H1 (cell line): ENCODE data around the gene ZMYND15. TPM values are rescaled to one million over a fixed set of nuclear protein-coding genes. Genes with fewer than 3 reads are reported as not detected.

Source experiments
- CTCF ChIA-PET: fragments of 300-600 bp; sonication (Branson Sonifier 250); formaldehyde crosslinking; loops from one replicate; lab custom pipeline; 2021; ENCODE audit not compliant: partially characterized antibody; lab: Charles Lee
- POLR2A ChIA-PET: fragments of 300-600 bp; sonication (Branson Sonifier 250); formaldehyde crosslinking; loops from one replicate; lab custom pipeline; 2021; ENCODE audit warnings: inconsistent platforms; ENCODE audit not compliant: partially characterized antibody; lab: Charles Lee
- DNase-seq, 2 experiments: peaks; one replicate each; pipeline versions ENCODE4 v3.0.0 to v3.0.0-alpha.2; 2010 to 2022; ENCODE audit warnings: low spot score in 2 of 2, low read depth in 1 of 2, mixed read lengths in 1 of 2
- FAIRE-seq: peaks from 2 replicates; lab custom pipeline; 2011; peaks lifted over from hg19 to GRCh38; lab: Jason Lieb, UNC
- H2AFZ ChIP-seq: 2 replicates; pipeline ENCODE4 v1.8.1; 2012; ENCODE audit warnings: low read length, inconsistent platforms
- H2AK5ac ChIP-seq: 2 replicates; pipeline ENCODE4 v1.6.1; 2013; ENCODE audit warnings: low read depth, low read length
- H2BK120ac ChIP-seq: replicated peaks from 2 replicates; pipeline ENCODE3; 2013; ENCODE audit warnings: low read depth, low read length, inconsistent platforms
- H2BK12ac ChIP-seq: 2 replicates; pipeline ENCODE4 v1.6.1; 2013; ENCODE audit warnings: low read depth, low read length
- H2BK15ac ChIP-seq: 2 replicates; pipeline ENCODE4 v1.6.1; 2013; ENCODE audit warnings: low read length
- H2BK20ac ChIP-seq: 2 replicates; pipeline ENCODE4 v1.6.1; 2013; ENCODE audit warnings: low read length
- H2BK5ac ChIP-seq: 2 replicates; pipeline ENCODE4 v1.6.1; 2013; ENCODE audit warnings: low read depth, low read length
- H3K14ac ChIP-seq: 2 replicates; pipeline ENCODE4 v1.6.1; 2013; ENCODE audit warnings: inconsistent platforms; ENCODE audit not compliant: insufficient read length
- H3K18ac ChIP-seq: 2 replicates; pipeline ENCODE4 v1.6.1; 2013; ENCODE audit warnings: low read length; ENCODE audit errors: extremely low read depth
- H3K23ac ChIP-seq: 2 replicates; pipeline ENCODE4 v1.6.1; 2013; ENCODE audit warnings: inconsistent platforms; ENCODE audit not compliant: insufficient read length
- H3K23me2 ChIP-seq: 2 replicates; pipeline ENCODE4 v1.6.1; 2013; ENCODE audit warnings: low read depth, low read length
- H3K27ac ChIP-seq: 2 replicates; pipeline ENCODE4 v1.6.1; 2011; ENCODE audit warnings: low read depth, low read length, inconsistent platforms
- H3K27me3 ChIP-seq, 4 experiments: replicated peaks in 1 of 4; 1 replicate in 1 of 4; 2 replicates in 3 of 4; pipeline versions ENCODE4 v1.6.1 to v1.8.1; 2011 to 2013; ENCODE audit warnings: low read length in 3 of 4, mild to moderate bottlenecking in 3 of 4, inconsistent platforms in 2 of 4, mixed read lengths in 2 of 4, moderate library complexity in 1 of 4; ENCODE audit not compliant: control insufficient read depth in 3 of 4, insufficient read depth in 3 of 4; ENCODE audit errors: extremely low read depth in 1 of 4
- H3K36me3 ChIP-seq, 4 experiments: 2 replicates each; pipeline versions ENCODE4 v1.6.1 to v1.8.1; 2011 to 2013; ENCODE audit warnings: mild to moderate bottlenecking in 4 of 4, low read length in 3 of 4, moderate library complexity in 2 of 4, control low read depth in 1 of 4, inconsistent platforms in 1 of 4; ENCODE audit not compliant: insufficient read depth in 4 of 4, control insufficient read depth in 2 of 4
- H3K4ac ChIP-seq: replicated peaks from 2 replicates; pipeline ENCODE3; 2013; ENCODE audit warnings: low read length, low read depth, mixed read lengths, inconsistent platforms; ENCODE audit not compliant: insufficient read length
- H3K4me1 ChIP-seq, 4 experiments: replicated peaks in 1 of 4; 1 replicate in 1 of 4; 2 replicates in 3 of 4; pipeline versions ENCODE4 v1.6.1 to v1.8.1; 2011 to 2013; ENCODE audit warnings: low read length in 3 of 4, inconsistent platforms in 2 of 4, mixed read lengths in 1 of 4; ENCODE audit not compliant: insufficient read depth in 4 of 4, control insufficient read depth in 3 of 4
- H3K4me2 ChIP-seq, 2 experiments: 2 replicates each; pipeline versions ENCODE4 v1.6.1 to v1.8.1; 2011 to 2013; ENCODE audit warnings: low read depth in 2 of 2, low read length in 2 of 2, control low read depth in 1 of 2, inconsistent platforms in 1 of 2, mild to moderate bottlenecking in 1 of 2; ENCODE audit not compliant: insufficient read depth in 1 of 2
- H3K4me3 ChIP-seq, 4 experiments: fragments of 200-600, 300-600 bp in 1 of 4; sonication (generic), shearing (Covaris generic), sonication (Bioruptor Twin) in 1 of 4; 2 replicates each; pipeline versions ENCODE4 v1.5.1 to v1.8.1; 2011 to 2016; ENCODE audit warnings: low read length in 4 of 4, low read depth in 3 of 4, control low read depth in 2 of 4, inconsistent platforms in 2 of 4, mild to moderate bottlenecking in 2 of 4, mixed read lengths in 1 of 4, moderate library complexity in 1 of 4; ENCODE audit not compliant: insufficient read depth in 2 of 4; ENCODE audit errors: extremely low read depth in 1 of 4
- H3K56ac ChIP-seq: replicated peaks from 2 replicates; pipeline ENCODE3; 2013; ENCODE audit warnings: low read depth, mild to moderate bottlenecking, mixed read lengths, low read length, inconsistent platforms; ENCODE audit not compliant: insufficient read length
- H3K79me1 ChIP-seq: 2 replicates; pipeline ENCODE4 v1.6.1; 2013; ENCODE audit warnings: low read depth, low read length, control low read depth
- H3K79me2 ChIP-seq, 2 experiments: 2 replicates each; pipeline versions ENCODE4 v1.6.1 to v1.8.1; 2012 to 2013; ENCODE audit warnings: low read length in 2 of 2, mild to moderate bottlenecking in 2 of 2, inconsistent platforms in 1 of 2; ENCODE audit not compliant: insufficient read depth in 2 of 2, control insufficient read depth in 1 of 2
- H3K9ac ChIP-seq, 4 experiments: replicated peaks in 1 of 4; 1 replicate in 1 of 4; 2 replicates in 3 of 4; pipeline versions ENCODE4 v1.6.1 to v1.8.1; 2011 to 2013; ENCODE audit warnings: low read depth in 3 of 4, low read length in 3 of 4, control low read depth in 2 of 4, mild to moderate bottlenecking in 2 of 4, moderate library complexity in 2 of 4, inconsistent platforms in 1 of 4; ENCODE audit errors: extremely low read depth in 1 of 4
- H3K9me3 ChIP-seq, 2 experiments: 2 replicates each; pipeline versions ENCODE4 v1.6.1 to v1.8.1; 2012 to 2013; ENCODE audit warnings: mild to moderate bottlenecking in 2 of 2, moderate library complexity in 2 of 2, control low read depth in 1 of 2, inconsistent platforms in 1 of 2, low read depth in 1 of 2, low read length in 1 of 2, mixed read lengths in 1 of 2; ENCODE audit not compliant: insufficient read depth in 2 of 2
- H4K20me1 ChIP-seq, 2 experiments: replicated peaks in 1 of 2; 2 replicates each; pipeline versions ENCODE3 to v1.8.1; 2011 to 2013; ENCODE audit warnings: inconsistent platforms in 2 of 2, low read length in 2 of 2, mild to moderate bottlenecking in 1 of 2; ENCODE audit not compliant: insufficient read depth in 2 of 2, control insufficient read depth in 1 of 2
- H4K5ac ChIP-seq: 2 replicates; pipeline ENCODE4 v1.6.1; 2013; ENCODE audit warnings: low read length, low read depth, mixed read lengths, inconsistent platforms; ENCODE audit not compliant: insufficient read length
- H4K8ac ChIP-seq: 2 replicates; pipeline ENCODE4 v1.8.0; 2013; ENCODE audit warnings: mild to moderate bottlenecking, moderate library complexity, low read length, inconsistent platforms; ENCODE audit not compliant: insufficient read depth; ENCODE audit errors: extremely low read depth
- H4K91ac ChIP-seq: replicated peaks from 2 replicates; pipeline ENCODE3; 2013; ENCODE audit warnings: low read length, mixed read lengths, inconsistent platforms; ENCODE audit not compliant: insufficient read length
- ASH2L ChIP-seq: fragments of 200-600, 300-600 bp; sonication (generic); IDR thresholded peaks from one replicate; pipeline ENCODE4 v1.7.1; 2017; ENCODE audit warnings: low read length
- MAFK ChIP-seq: IDR thresholded peaks from 2 replicates; pipeline ENCODE4 v1.6.1; 2012; ENCODE audit warnings: low read depth, mild to moderate bottlenecking, improper control_type of control experiment, low read length
- WGBS, 2 experiments: shearing (Covaris generic) in 1 of 2; methylation state at CpG; one replicate each; pipeline versions ENCODE4 v1.1.6 to v1.1.7; 2013 to 2015; ENCODE audit warnings: low lambda C conversion rate in 2 of 2, mixed read lengths in 2 of 2, inconsistent platforms in 1 of 2, low coverage in 1 of 2, missing lambda C conversion rate in 1 of 2; ENCODE audit not compliant: insufficient replicate concordance in 2 of 2, insufficient coverage in 1 of 2, insufficient read length in 1 of 2; ENCODE audit errors: extremely low coverage in 1 of 2, missing lambda C conversion rate in 1 of 2; 5-methylcytosine and 5-hydroxymethylcytosine counted together
- polyA plus RNA-seq, 7 experiments: library from polyadenylated mRNA; depleted of rRNA in 3 of 7; stranded (reverse) in 5 of 7; unstranded in 2 of 7; fragments of >200 nt in 5 of 7; fragments of 200-250 nt in 2 of 7; gene quantifications; 1 replicate in 5 of 7; 2 replicates in 1 of 7; 4 replicates in 1 of 7; pipeline versions ENCODE4 v1.2.1 to v1.2.3, GENCODE V29; 2011 to 2013; ENCODE audit warnings: missing spikeins in 2 of 7, mixed read lengths in 2 of 7
- total RNA-seq: library from RNA; stranded (reverse); fragmentation: NEBNext Ultra II Directional; extraction: Animal tissue kit (Norgen Biotek cat#: 25700); gene quantifications from 2 replicates; pipeline ENCODE4 v1.2.1, GENCODE V29; 2021

The ZMYND15 gene
- total and polyA plus RNA-seq, 2 of the 8 experiments (the other 6 are each of a cell fraction or from before 2014, with no cell fraction given), result 0.53 to 0.58 TPM

DNA sequence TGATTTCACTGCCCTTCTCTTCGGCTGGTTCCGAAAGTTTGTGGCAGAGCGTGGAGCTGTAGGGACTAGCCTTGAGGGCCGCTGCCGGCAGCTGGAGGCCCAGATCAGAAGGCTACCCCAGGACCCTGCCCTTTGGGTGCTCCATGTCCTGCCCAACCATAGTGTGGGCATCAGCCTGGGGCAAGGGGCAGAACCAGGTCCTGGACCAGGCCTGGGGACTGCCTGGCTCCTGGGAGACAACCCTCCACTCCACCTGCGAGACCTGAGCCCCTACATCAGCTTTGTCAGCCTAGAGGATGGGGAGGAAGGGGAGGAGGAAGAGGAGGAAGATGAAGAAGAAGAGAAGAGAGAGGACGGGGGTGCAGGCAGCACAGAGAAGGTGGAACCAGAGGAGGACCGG is 951 bp downstream of the ZMYND15 start:
- no peak overlapping the region for H4K5ac ChIP-seq
- no peak overlapping the region for H2BK20ac ChIP-seq
- TF ChIP-seq ASH2L, result no peak
- no peak for TF ChIP-seq MAFK
- H3K56ac ChIP-seq, result no peak overlapping the region
- no peak overlapping the region for H3K27ac ChIP-seq
- H3K4me2 ChIP-seq, result no peak overlapping the region; a peak in 1 of 4 replicates
- 92% methylated on average over 7 of the region's 8 CpGs; no CpG with 5 or more reads in 1 of the 2 experiments for WGBS, 2 experiments
- H3K4me1 ChIP-seq, result peaks cover 0 to 10% (median 7%) of the 10 kb centered on the region in 4 experiments; a peak in 5 of 7 replicates
- H3K18ac ChIP-seq, result no peak overlapping the region
- H2BK12ac ChIP-seq, result no peak overlapping the region
- H3K4me3 ChIP-seq, result no peak overlapping the region
- H3K23me2 ChIP-seq, result peaks cover 19% of the 10 kb centered on the region; the same call in 1 of the 2 replicates
- no peak overlapping the region for H2AFZ ChIP-seq
- ChIA-PET CTCF (no interaction called here), POLR2A (no interaction called here)
- FAIRE-seq, result no peak
- no peaks in the 10 kb centered on the region for H3K79me1 ChIP-seq
- H3K9me3 ChIP-seq, result no peaks in the 10 kb centered on the region; a peak in 1 of 4 replicates
- H2BK15ac ChIP-seq, result no peak overlapping the region
- H3K27me3 ChIP-seq, result peaks cover 29 to 64% (median 49%) of the 10 kb centered on the region in 4 experiments
- H2BK120ac ChIP-seq, result no peak overlapping the region
- no peak overlapping the region for H3K14ac ChIP-seq
- no peak overlapping the region for H2AK5ac ChIP-seq
- H4K20me1 ChIP-seq, result no peaks in the 10 kb centered on the region
- no peak overlapping the region for H2BK5ac ChIP-seq
- H3K4ac ChIP-seq, result no peak overlapping the region
- no peak overlapping the region for H3K23ac ChIP-seq
- H4K91ac ChIP-seq, result no peak overlapping the region
- no peaks in the 10 kb centered on the region; a peak in 1 of 8 replicates for H3K36me3 ChIP-seq
- no peak overlapping the region for H4K8ac ChIP-seq
- H3K79me2 ChIP-seq, result no peaks in the 10 kb centered on the region
- no peak overlapping the region for H3K9ac ChIP-seq
- DNase-seq, result no peak
